Frontal cortex (tissue), 4 donors: ENCODE results near the gene PRKG1. TPM values are rescaled to one million over a fixed set of nuclear protein-coding genes. Genes with fewer than 3 reads are reported as not detected.
"Not testable (repeated sequence)": the region's sequence is repeated elsewhere in the genome, so short reads cannot be mapped to it uniquely, and the experiment has no call there.

Source experiments
- DNase-seq, 2 donors: peaks; one replicate each; pipeline ENCODE4 v3.0.0; 2012; ENCODE audit warnings: low spot score in 2 of 2
- FAIRE-seq: peaks from 2 replicates; lab custom pipeline; 2012; peaks lifted over from hg19 to GRCh38; lab: Jason Lieb, UNC
- total RNA-seq: library from RNA; depleted of rRNA; stranded (reverse); fragments of >200 nt; gene quantifications from one replicate; pipeline ENCODE4 v1.2.3, GENCODE V29; 2014
- donor health status: control.
- donor health status: control.
- donor health status: control.

PRKG1 gene
- total RNA-seq, 1 donor from 2014 or later, result 15.5 TPM

DNA sequence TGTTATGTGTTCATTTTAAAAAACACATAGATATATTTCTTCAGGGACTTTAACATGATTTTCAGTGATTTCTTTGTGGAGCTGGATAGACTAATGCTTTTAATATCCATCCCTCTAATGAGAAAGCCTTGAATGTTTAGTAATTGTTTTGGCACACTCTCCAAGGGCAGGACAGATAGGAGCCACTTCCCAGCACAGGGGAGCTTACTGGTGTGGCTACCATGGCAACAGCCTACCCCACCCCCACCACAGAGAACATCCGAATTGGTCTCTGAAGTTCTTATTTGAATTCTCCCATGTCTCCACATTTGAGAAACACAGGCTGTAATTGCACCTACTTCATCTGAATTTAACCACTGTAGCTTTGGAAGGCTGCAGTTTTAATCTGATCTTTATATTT, 87.7 kb downstream of the PRKG1 start:
- peak in 1 of 2 donors; percentile 28 for DNase-seq
- FAIRE-seq, result no peak

DNA sequence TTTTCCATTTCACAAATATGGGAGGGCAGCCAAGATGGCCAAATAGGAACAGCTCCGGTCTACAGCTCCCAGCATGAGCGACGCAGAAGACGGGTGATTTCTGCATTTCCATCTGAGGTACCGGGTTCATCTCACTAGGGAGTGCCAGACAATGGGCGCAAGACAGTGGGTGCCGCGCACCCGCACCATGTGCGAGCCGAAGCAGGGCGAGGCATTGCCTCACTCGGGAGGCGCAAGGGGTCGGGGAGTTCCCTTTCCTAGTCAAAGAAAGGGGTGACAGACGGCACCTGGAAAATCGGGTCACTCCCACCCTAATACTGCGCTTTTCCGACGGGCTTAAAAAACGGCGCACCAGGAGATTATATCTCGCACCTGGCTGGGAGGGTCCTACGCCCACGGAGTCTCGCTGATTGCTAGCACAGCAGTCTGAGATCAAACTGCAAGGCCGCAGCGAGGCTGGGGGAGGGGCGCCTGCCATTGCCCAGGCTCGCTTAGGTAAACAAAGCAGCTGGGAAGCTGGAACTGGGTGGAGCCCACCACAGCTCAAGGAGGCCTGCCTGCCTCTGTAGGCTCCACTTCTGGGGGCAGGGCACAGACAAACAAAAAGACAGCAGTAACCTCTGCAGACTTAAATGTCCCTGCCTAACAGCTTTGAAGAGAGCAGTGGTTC, 89.2 kb downstream of the PRKG1 start:
- DNase-seq, FAIRE-seq: not testable (repeated sequence)

DNA sequence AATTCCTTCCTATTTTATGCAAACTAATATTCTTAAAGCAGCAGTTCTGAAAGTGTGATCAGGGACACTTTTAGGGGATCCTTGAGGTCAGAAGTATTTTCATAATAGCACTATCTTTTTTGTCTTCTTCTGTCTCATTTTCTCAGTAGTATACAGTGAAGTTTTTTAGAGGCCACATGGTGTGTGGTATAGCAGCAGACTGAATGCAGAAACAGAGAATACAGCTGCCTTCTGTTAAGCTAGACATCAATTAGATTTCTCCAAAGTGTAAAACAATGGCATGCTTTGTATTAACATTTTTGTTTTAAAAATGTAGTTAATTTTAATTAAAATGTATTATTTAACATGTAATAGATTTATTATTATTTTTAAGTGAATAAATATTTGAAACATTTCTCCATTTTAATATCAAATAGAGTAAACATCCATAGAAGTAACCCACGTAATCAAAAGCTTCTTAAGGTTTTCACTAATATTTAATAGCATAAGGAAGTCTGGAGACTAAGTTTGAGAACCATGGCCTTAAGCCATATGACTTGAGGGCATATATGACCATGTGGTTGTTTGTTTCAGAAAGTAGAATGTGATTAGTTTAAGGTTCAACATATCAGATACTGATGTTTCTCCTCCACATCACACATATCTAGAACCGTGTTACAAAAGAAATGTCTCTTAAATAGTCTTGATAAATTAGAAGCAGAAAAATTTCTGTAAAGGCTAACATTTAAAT, 94.0 kb downstream of the PRKG1 start:
- DNase-seq (no peak), FAIRE-seq (no peak)

DNA sequence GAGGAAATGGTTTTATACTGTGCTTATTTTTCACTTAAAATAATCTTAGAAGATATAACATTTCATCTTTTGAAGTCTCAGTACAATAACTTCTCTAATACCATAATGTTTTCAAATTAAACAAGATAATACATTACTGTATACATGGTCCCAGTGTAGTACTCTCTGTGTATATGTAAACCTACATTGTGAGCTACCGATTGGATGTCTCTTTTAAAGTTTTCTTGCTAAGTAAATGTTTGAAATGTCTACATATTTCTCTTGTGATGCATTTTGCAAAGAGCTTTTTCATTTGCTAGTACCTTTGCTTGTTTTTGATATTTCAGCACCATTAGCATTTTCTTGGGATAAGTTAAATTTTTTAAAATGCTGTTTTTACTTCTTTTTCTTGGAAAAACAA, 94.8 kb downstream of the PRKG1 start:
- no peak for FAIRE-seq
- DNase-seq, result no peak

DNA sequence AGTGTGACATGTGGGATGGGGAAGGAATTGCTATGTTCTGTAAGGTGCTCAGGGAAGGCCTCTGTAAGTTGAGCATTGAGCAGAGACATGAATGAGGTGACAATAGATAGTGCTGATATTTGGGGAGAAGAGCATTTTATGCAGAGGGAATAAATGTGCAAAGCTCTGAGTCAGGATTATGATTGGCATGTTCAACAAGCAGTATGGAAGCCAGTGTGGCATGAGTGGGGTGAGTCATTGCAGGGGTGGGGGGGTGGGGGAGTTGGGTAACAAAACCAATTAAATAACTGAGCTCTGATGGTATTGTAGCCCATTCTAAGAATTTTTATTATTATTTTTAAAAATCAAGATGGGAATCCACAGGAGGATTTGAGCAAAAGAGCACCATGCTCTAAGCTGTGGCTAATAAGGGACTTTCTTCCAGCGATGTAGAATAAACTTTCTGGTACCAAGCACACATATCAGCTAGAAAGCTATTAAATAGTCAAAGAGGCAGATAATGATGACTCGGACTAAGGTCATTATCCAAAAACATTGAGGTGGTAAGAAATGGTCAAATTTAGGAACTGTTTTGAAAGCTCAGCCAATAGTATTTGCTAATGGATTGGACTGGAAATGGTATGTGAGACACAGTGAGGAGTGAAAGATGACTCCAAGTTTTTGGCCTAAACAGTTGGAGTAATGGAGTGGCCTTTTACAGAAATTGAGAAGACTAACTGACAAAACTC, 96.4 kb downstream of the PRKG1 start:
- FAIRE-seq, result no peak
- no peak for DNase-seq

DNA sequence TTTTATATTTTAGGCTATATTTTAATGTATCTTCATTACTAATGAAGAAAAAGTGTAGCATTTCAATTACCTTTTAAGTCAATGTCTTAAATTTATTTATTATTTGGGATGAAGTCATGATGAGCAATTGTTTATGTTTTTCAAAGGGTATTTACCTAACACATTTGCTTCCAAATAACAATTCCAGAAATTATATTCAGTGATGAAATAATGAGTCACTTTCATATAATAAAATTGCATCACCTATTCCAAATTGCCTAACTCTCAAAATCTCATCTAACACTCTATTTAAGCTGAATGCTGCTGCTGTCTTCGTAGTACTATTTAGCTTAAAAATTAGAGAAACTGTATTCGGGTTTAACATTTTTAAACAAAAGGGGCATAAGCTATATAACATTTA, 97.7 kb downstream of the PRKG1 start:
- FAIRE-seq, result no peak

DNA sequence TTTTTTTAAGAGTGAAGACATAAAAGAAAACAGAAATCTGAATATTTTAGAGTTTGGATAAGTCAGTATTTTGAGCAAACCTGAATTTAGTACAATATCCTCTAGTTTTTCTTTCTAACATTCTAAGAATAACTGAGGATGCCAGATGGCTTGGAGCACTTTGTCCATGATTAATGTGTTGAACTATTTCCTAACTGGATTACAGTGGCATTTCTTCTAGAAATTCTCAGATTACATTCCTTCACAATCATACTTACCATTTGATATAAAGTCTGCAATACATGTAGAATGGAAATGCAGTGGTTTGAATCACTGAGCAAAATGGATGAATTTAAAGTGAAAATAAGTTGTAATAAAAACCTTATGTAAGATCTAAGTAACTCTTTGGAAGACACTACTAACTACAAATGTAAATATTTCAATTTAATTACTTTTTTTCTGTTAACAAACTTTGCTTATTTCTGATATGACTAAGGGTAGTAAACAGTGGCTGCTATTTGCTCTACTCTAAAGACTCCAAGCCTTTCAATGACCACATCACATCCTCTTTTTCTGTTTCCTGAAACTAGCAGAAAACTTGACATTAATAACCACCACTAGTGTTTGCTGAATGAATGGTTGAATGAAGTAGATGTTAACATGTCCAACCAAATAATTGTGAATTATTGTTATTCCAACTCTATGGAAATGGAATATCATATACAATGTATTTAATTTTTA, 102.8 kb downstream of the PRKG1 start:
- FAIRE-seq (no peak), DNase-seq (no peak)

More for the DNA sequence above, 97.7 kb downstream of the PRKG1 start:
- DNase-seq, result no peak

DNA sequence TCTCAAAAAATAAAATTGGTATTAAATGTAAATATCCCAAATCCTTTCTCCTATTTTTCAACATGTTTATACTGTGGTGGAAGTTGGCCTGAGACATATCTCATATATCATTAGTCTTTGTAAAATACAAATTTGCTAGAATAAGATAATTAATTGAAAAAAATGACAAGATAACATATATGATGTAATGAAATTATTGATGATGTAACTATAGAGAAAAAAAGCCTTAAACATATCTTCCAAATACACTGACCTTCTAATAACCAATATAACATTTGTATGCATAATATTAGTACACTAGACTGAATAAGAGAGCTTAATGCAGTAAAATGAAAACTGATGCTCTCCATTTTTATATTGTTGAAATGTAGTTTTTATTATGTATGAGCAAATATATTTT, 104.3 kb downstream of the PRKG1 start:
- no peak for DNase-seq
- FAIRE-seq, result no peak

DNA sequence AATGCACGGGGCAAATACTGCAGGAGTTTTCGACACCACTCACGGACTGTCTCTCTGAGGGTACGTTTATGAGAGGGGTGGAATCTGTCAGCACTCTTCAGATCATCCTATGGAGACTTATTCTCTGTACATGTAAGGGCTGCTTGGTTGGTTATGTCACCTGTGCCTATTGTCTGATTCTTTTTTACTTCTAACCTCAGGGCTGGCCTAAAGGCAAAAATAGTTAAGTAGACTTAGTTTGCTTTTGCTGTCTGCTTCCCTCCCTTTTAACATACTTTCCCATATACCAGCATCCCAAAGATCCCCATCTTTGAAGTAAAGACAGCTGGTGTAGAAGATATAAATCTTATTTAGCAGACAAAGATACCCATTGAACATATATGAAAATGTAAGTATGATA, 105.9 kb downstream of the PRKG1 start:
- no peak for DNase-seq
- FAIRE-seq, result no peak

DNA sequence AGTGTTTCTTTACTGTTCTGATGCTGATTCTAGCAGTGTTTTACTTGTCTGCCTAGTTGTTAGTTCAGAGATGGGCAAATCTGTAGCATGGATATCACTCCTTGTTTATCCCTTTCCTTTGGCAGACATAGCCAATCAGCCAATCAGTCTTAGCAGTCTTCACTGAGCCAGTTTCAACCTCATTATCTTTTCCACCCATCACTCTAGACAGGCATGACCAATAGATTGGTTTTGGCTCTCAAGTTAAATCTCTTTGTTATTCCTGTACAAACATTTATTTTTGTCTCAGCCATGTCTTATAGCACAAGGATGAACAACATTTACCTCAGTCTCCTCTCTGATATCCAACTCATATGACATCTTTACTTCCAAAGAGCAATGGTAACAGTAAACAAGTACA, 109.5 kb downstream of the PRKG1 start:
- FAIRE-seq (no peak), DNase-seq (no peak)

DNA sequence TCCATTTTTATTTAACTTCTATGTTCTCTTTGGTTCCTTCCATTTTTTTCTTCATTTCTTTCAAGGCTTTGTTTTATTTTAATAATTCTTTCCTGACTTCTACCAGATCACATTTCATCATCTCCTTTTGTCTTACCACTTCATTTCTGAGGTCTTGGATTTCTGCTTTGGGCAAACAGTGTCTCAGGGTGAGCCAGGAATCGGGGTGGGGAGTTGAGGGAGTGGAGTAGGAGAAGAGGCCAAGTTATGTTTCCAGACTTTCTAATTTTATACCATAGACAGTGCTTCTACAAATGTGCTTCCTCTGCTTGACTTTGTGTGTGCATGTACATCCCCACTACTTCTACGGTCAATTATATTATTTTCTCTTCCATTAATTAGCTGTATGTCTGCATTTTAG, 112.1 kb downstream of the PRKG1 start:
- DNase-seq (no peak), FAIRE-seq (no peak)

DNA sequence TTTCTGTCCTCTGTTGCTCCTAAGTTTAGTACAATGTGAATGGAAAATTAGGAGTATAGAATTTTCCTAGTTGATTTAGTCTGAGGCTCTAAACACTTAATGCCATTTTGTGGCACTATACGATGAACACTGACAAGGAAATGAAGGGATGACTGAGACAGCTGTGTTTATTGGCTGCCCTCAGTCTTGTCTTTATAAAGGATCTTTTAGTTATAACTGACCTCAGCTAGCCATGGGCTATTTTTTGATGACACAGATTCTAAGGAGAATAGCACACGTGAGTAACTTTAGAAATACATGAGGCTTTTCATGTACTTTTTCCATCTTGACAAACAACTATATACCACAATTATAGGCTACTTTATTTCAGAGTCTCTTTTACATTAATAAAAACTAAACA, 113.7 kb downstream of the PRKG1 start:
- no peak for FAIRE-seq
- no peak for DNase-seq

DNA sequence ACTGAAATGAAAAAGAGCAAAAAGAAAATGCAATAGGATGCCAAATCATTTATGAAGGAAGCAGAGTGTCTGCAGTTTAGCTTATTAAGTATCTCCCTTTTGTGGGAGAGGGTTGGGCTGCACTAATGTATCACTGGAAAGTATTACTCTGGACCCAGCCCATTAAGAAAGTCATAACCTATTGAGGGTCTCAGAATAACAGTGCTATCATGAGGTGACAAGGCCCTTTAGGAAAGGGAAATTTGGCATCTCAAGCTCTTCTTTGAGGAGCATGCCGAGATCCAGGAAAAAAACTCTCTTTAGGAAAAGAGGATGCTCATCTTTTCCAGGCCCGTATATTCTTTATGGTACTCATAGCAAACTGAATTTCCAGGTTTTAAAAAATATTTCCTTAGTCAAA, 114.6 kb downstream of the PRKG1 start:
- FAIRE-seq, result no peak
- no peak for DNase-seq

DNA sequence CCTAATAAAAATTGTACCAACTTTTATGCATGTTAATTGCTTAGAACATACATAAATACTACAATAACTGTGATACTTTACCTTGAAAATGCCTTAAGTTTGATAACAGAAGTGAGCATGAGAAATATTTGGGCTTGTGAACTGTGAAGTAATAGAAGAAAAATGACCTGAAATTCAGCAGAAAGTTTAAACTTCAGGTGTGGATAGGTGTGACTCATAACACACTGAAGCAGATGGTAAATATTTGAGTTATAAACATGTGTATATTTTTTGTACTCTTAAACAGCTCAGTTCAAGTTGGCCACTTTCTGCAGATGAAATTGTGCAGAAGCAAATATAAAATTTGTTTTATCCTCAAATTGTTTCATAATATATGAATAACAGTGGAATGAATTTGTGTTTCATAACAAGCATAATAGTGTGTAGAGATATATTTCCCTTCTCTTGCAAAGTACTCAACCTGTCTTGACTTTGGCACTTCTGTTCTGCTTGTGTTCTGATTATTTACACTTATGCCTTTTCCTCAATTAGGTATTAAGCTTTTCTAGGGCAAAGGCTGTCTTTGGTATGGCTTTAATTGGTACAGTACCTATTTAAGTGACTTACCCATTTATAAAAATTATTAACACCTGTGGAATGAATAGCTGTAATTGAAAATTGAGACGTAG, 122.4 kb downstream of the PRKG1 start:
- FAIRE-seq, result no peak
- no peak for DNase-seq

DNA sequence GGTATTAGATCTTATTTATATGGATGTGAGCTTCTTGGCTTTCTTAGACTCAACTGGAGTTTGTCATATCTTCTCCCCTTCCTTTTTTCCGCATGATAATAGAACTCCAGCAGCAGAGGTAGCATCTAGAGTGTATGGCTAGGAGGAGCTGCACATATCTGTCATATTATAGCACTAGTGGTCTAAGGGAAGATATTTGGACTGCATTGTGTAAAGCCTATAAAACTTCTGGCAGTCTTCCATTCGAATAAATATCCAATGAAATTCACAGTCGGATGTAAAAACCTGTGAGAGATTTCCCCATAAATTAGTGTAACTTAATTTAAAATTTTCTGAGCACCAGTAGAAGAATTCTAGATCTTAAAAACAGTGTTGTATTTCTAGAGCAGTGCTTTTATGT, 123.9 kb downstream of the PRKG1 start:
- FAIRE-seq (no peak), DNase-seq (no peak)

DNA sequence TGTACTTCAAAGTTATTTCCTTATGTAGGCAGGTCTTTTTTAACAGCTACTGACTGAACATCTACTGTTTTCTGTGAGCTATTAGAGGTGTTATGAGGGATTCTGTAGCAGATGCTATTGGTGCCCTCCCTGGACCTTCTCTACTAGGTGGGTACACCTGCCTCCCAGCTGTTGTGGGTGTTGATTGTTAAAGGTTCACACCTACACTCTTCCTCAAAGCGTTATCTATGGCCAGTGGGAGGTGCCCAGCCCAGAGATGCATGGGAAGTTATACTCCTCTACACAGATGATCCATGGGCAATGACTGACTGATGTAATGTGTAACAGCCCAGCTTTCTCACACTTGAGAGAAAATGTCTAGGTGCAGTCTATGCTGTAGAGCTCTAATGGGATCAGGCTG, 127.7 kb downstream of the PRKG1 start:
- DNase-seq, result no peak
- no peak for FAIRE-seq

DNA sequence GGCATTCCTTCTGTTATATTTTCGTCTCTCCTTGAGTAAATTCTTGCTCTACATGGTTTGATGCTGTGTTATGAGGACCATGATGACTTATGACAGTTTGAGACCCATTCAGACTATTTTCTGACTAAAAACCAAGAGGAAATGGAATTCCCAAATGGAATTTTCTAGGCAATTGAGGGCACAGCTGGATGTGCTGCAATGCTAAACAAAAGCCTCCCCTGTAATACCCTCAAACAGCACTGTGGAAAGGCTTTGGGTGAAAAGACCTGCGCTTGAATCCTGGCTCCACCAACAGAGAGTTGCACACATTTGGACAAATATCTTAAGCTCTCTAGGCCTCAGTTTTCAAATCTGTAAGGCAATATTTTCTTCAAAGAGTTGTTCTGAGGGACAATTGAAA, 129.1 kb downstream of the PRKG1 start:
- no peak for FAIRE-seq
- DNase-seq, result no peak

DNA sequence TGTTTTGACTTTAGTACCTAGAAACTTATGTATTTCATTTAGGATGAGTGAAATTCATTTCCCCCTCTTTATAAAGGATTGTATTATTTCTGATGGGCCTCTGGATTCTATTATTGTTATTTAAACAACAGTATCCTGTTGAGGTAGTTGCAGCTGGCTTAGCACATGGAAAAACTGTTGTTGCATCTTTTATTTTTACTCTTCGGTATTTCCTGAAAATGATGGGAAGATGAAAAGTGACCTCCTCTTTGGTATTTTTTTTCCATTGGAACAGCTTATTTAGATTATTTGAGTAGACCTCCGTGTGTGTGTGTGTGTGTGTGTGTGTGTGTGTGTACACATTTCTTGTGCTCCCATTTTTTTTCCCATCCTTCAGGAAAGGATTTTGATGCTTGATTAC, 129.8 kb downstream of the PRKG1 start:
- DNase-seq (no peak), FAIRE-seq (no peak)

DNA sequence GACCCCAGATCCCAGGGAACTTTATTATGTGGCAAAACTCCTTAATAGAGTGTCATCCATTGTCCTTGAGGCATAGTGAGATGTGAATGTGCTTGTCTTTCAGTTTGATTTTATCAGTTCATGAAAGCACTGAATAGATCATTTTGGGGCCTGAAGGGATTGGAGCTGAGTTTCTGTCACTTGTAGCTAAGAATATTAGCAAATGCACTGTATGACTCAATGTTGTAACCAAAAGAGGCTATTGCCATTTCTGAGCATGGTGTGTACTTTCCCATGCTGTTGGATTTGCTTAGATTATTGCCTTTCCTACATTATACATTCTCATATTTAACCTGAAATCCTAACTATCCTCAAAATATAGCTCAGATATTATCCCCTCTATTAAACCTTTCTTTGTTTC, 130.4 kb downstream of the PRKG1 start:
- FAIRE-seq, result no peak

DNA sequence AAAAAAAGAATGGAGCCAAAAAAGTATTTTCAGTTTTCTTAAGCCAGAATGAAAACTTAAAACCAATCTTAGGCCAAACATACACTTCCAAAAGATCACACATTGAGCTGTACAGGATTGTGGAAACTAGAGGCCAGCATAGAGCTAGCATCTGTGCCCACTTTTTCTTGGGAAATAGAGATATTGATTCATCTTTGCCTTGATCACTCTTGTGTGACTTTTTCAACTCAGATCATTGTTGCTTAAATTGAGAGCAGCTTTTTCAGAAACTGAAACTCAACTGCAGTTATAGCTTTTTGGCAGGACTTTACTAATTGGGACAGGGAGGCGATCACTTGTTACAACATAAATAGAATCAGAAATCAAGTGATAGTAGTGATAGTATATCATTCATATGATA, 132.2 kb downstream of the PRKG1 start:
- DNase-seq (no peak), FAIRE-seq (no peak)

More for the DNA sequence above, 130.4 kb downstream of the PRKG1 start:
- no peak for DNase-seq
